K562 (cell line): Measurements from ENCODE around the gene DRC1. TPM values are rescaled to one million over a fixed set of nuclear protein-coding genes. Genes with fewer than 3 reads are reported as not detected.

Source experiments
- ATF4 ChIP-seq: fragments of 450-650 bp; formaldehyde crosslinking; IDR thresholded peaks from 2 replicates; pipeline ENCODE4 v1.4.0; 2022; ENCODE audit warnings: mild to moderate bottlenecking, moderate library complexity
- NCOA1 ChIP-seq: fragments of 450-650 bp; IDR thresholded peaks from 2 replicates; pipeline ENCODE4 v1.6.1; 2016; ENCODE audit warnings: low read depth
- PBX2 ChIP-seq, 2 experiments: IDR thresholded peaks in 1 of 2; conservative IDR thresholded peaks in 1 of 2; 2 replicates each; pipeline ENCODE4 v1.6.1; 2016; ENCODE audit warnings: low read depth in 2 of 2, mild to moderate bottlenecking in 1 of 2, missing compliant biosample characterization in 1 of 2, missing genetic modification characterization in 1 of 2, moderate library complexity in 1 of 2
- RFX1 ChIP-seq: fragments of 450-650 bp; IDR thresholded peaks from 2 replicates; pipeline ENCODE4 v1.6.1; 2016; ENCODE audit warnings: mild to moderate bottlenecking, moderate library complexity
- SMAD1 ChIP-seq: fragments of 150-350 bp; IDR thresholded peaks from 2 replicates; pipeline ENCODE4 v1.6.1; 2014; ENCODE audit warnings: low read length, low read depth; ENCODE audit not compliant: partially characterized antibody
- SMARCB1 ChIP-seq: IDR thresholded peaks from 2 replicates; pipeline ENCODE4 v1.6.1; 2011; ENCODE audit warnings: improper control_type of control experiment, low read depth; ENCODE audit not compliant: insufficient read length
- ZBTB11 ChIP-seq, 3 experiments: fragments of 200-800 bp in 1 of 3; fragments of 250-450 bp in 1 of 3; fragments of 450-650 bp in 1 of 3; sonication (Bioruptor Pico) in 1 of 3; sonication (Bioruptor generic) in 1 of 3; formaldehyde crosslinking in 1 of 3; IDR thresholded peaks; 2 replicates each; pipeline versions ENCODE4 v1.6.1 to v1.8.0; 2016 to 2022; ENCODE audit warnings: mild to moderate bottlenecking in 2 of 3, missing genetic modification characterization in 2 of 3, missing compliant biosample characterization in 1 of 3, moderate library complexity in 1 of 3
- ZNF512 ChIP-seq: IDR thresholded peaks from 2 replicates; pipeline ENCODE4 v1.6.1; 2016; ENCODE audit warnings: missing genetic modification characterization, missing compliant biosample characterization
- ZNF592 ChIP-seq: fragments of 450-650 bp; IDR thresholded peaks from 2 replicates; pipeline ENCODE4 v1.6.1; 2017; ENCODE audit warnings: antibody characterized with exemption, mild to moderate bottlenecking
- polyA plus RNA-seq, 8 experiments: library from polyadenylated mRNA; depleted of rRNA in 4 of 8; stranded (reverse) in 5 of 8; unstranded in 3 of 8; fragments of >200 nt; fragmentation: Nextera tagmentation in 2 of 8; fragmentation: Illumina TruSeq in 1 of 8; extraction: Ambion mirVana in 2 of 8; extraction: Trizol in 1 of 8; gene quantifications; 2 replicates each; pipeline versions ENCODE4 v1.2.1 to v1.2.3, GENCODE V29; 2011 to 2014; ENCODE audit warnings: inconsistent platforms in 1 of 8, missing spikeins in 1 of 8
- total RNA-seq, 7 experiments: library from RNA; depleted of rRNA in 6 of 7; stranded (reverse); fragments of >200 nt in 6 of 7; fragmentation: Illumina TruSeq in 2 of 7; extraction: Trizol in 2 of 7; gene quantifications; 2 replicates each; pipeline versions ENCODE4 v1.2.1 to v1.2.3, GENCODE V29; 2011 to 2021; ENCODE audit warnings: low replicate concordance in 1 of 7

Gene DRC1
- total and polyA plus RNA-seq, 9 of the 15 experiments (the other 6 are each of a cell fraction or from before 2014, with no cell fraction given) = 0.07 to 0.10 TPM; not detected in 7

- no peak for TF ChIP-seq PBX2 (CRISPR knock-in tag; IDR thresholded peaks at IDR 0.05; ENCODE audit: low read depth)
- no peak for TF ChIP-seq PBX2 (tag; conservative IDR thresholded peaks at IDR 0.05; ENCODE audit: low read depth)
- TF ChIP-seq NCOA1 = peak; percentile 27; the same call in 1 of the 2 replicates
- TF ChIP-seq SMARCB1 = no peak
- no peak for TF ChIP-seq RFX1
- TF ChIP-seq ZNF512 (tag) = peak; percentile 45; the same call in 1 of the 2 replicates
- TF ChIP-seq ATF4 (CRISPR knock-in tag) = peak; percentile 46; the same call in 1 of the 2 replicates
- TF ChIP-seq ZBTB11 (CRISPR knock-in tag; IDR thresholded peaks at IDR 0.05) = peak in 1 of 3 experiments; percentile 69; a peak in 2 of 6 replicates
- TF ChIP-seq SMAD1 = no peak
- TF ChIP-seq ZNF592 = peak; percentile 72
Measured at GRCh38 chr2:26410764-26411243, 9.1 kb downstream of the DRC1 start (continued).
